ENCODE data around the gene ZFP92. TPM values are rescaled to one million over a fixed set of nuclear protein-coding genes. Genes with fewer than 3 reads are reported as not detected.
A peak's percentile ranks its signal among the peaks of the same experiment; 100 is the strongest.

Gene ZFP92
- total RNA-seq, 1 donor from 2014 or later, result 0.49 TPM

DNA sequence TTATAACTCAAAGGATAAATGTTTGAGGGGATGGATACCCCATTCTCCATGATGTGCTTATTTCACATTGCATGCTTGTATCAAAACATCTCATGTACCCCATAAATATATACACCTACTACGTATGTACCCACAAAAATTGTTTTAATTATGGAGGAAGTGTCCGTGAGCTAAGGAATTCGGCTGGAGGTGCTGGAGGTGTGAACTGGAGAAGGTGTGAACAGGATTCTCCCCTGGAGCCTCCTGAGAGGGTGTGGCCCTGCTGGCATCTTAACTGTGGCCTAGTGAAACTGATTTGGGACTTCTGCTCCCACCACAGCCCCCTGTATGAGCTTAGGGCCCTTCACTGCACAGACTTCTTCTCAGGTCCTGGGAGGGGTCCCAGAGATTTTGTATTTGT, 33.5 kb upstream of the ZFP92 start:
- intact Hi-C loops (cut with micrococcal nuclease), result no loop called here
- no peak overlapping the region for H3K4me3 ChIP-seq
- no peaks in the 10 kb centered on the region for H3K9me3 ChIP-seq (replicated peaks)
- no peak overlapping the region for H3K27ac ChIP-seq (replicated peaks)
- no peak for DNase-seq
- no peaks in the 10 kb centered on the region for H3K36me3 ChIP-seq
- TF ChIP-seq, protein P1, sequence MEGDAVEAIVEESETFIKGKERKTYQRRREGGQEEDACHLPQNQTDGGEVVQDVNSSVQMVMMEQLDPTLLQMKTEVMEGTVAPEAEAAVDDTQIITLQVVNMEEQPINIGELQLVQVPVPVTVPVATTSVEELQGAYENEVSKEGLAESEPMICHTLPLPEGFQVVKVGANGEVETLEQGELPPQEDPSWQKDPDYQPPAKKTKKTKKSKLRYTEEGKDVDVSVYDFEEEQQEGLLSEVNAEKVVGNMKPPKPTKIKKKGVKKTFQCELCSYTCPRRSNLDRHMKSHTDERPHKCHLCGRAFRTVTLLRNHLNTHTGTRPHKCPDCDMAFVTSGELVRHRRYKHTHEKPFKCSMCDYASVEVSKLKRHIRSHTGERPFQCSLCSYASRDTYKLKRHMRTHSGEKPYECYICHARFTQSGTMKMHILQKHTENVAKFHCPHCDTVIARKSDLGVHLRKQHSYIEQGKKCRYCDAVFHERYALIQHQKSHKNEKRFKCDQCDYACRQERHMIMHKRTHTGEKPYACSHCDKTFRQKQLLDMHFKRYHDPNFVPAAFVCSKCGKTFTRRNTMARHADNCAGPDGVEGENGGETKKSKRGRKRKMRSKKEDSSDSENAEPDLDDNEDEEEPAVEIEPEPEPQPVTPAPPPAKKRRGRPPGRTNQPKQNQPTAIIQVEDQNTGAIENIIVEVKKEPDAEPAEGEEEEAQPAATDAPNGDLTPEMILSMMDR (IDR thresholded peaks at IDR 0.05; ENCODE audit: borderline replicate concordance), result no peak
- peaks cover 3% of the 10 kb centered on the region for H3K4me1 ChIP-seq
- H3K27me3 ChIP-seq (ENCODE audit: low read depth), result no peaks in the 10 kb centered on the region

DNA sequence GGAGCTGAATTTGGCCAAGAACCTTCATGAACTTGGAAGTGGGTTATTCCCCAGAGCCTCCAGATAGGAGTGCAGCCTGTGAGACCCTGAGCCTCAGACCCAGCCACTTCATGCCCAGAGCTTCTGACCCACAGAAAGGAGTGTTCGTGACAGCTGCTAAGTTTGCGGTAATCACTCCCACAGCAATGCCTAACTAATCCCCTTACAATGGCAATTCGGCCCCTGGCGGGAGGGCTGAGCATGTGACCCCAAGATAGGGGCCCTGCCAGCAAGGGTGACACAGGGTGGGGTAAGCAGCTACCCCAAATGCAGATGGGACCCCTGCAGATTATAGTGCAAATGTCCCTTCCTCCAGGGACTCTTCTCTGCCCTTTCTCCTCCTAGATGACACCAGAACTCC, 32.7 kb upstream of the ZFP92 start:
- Histone ChIP-seq H3K9me3 (replicated peaks) (no peaks in the 10 kb centered on the region), H3K36me3 (no peaks in the 10 kb centered on the region), H3K4me1 (peaks cover 3% of the 10 kb centered on the region), H3K27me3 (ENCODE audit: low read depth) (no peaks in the 10 kb centered on the region), H3K4me3 (no peak overlapping the region), H3K27ac (replicated peaks) (no peak overlapping the region)
- no peak for DNase-seq
- intact Hi-C loops (cut with micrococcal nuclease), result no loop called here
- TF ChIP-seq, protein P1 (IDR thresholded peaks at IDR 0.05; ENCODE audit: borderline replicate concordance), result no peak

DNA sequence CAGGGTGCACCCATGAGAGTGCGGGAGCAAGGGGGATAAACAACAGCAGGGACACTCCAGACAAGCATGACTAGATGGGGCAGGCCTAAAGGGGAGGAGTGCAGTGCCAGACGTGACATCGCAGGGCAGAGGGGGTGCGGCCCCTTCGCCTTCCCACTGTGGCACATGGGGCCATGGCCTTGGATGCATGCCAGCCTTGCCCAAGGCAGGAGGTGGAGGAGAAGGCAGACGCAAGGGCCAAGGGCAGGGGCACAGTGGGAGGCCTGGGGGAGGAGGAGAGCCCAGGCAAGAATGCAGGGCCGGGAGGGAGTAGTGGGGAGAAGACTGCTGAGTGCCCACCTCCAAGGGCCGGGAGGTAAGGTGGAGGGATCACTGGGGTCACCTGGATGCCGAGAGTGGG, 31.8 kb upstream of the ZFP92 start:
- Histone ChIP-seq H3K36me3 (no peaks in the 10 kb centered on the region), H3K9me3 (replicated peaks) (no peaks in the 10 kb centered on the region), H3K4me1 (peaks cover 3% of the 10 kb centered on the region), H3K27ac (replicated peaks) (peak overlapping the region; percentile 16), H3K4me3 (no peak overlapping the region), H3K27me3 (ENCODE audit: low read depth) (no peaks in the 10 kb centered on the region)
- intact Hi-C loops (cut with micrococcal nuclease), result no loop called here
- TF ChIP-seq, protein P1 (IDR thresholded peaks at IDR 0.05; ENCODE audit: borderline replicate concordance), result no peak
- no peak for DNase-seq

DNA sequence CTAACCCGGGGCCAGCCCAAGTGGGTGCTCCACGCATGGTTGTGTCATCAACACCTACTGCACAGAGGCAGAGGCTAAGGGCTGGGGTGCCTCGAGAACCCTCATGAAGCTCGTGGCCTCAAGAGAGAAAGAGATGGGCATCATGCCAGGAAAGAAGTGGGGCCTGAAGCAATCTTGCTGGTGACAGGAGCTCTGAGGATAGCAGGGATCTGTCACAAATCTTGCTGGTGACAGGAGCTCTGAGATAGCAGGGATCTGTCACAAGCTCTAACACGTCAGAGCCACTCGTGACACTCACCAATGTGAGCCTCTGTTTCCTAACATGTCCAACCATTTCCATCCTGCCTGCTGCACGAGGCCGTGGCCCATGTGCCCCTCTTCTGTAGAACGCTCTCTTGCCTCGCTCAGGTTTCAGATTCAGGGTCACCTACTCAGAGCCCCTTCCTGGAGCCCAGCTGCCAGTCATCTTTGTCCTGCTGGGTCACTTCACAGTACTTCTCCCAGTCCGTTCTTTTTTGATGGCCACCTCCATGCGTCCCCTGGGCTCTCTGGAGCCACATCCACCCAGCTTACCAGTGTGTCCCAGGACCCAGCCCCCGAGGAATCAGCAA, 31.2 kb upstream of the ZFP92 start:
- peak overlapping the region; percentile 77 for H3K27ac ChIP-seq (replicated peaks)
- peaks cover 3% of the 10 kb centered on the region for H3K4me1 ChIP-seq
- intact Hi-C loops (cut with micrococcal nuclease), result no loop called here
- no peaks in the 10 kb centered on the region for H3K36me3 ChIP-seq
- H3K4me3 ChIP-seq, result no peak overlapping the region
- H3K27me3 ChIP-seq (ENCODE audit: low read depth), result no peaks in the 10 kb centered on the region
- no peaks in the 10 kb centered on the region for H3K9me3 ChIP-seq (replicated peaks)
- TF ChIP-seq, protein P1 (IDR thresholded peaks at IDR 0.05; ENCODE audit: borderline replicate concordance), result no peak
- DNase-seq, result no peak

DNA sequence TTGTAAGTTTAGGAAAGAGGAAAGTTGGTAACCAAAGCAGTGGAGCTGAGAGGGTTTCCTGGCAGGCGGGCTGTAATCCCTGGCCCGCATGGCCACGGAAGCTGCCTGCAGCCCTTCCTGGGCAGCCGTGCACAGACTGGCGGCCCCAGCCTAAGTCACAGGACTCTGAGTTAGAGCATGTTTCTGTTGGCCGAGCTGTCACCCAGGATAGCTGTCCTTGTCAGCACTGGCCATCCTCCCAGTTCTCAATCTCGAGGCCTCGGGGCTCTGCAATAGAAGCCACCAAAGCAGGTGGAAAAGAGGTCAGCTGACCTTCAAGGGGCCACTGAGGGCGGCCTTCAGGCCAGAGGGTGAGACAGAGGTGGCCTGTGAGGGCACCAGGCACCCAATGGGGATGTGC, 30.6 kb upstream of the ZFP92 start:
- Histone ChIP-seq H3K36me3 (no peaks in the 10 kb centered on the region), H3K9me3 (replicated peaks) (no peaks in the 10 kb centered on the region), H3K4me3 (no peak overlapping the region), H3K4me1 (peaks cover 3% of the 10 kb centered on the region), H3K27me3 (ENCODE audit: low read depth) (no peaks in the 10 kb centered on the region), H3K27ac (replicated peaks) (peak overlapping the region; percentile 77)
- TF ChIP-seq, protein P1 (IDR thresholded peaks at IDR 0.05; ENCODE audit: borderline replicate concordance), result no peak
- intact Hi-C loops (cut with micrococcal nuclease), result no loop called here
- DNase-seq, result no peak

Data from left ventricle myocardium inferior (tissue), 1 donor.